Spleen (tissue), 7 donors: Measurements from ENCODE around the gene ISCA1.

Source experiments
- CTCF ChIP-seq, 11 experiments: fragments of 200-600 bp in 7 of 11; fragments of 450-650 bp in 4 of 11; sonication (generic) in 4 of 11; IDR thresholded peaks in 8 of 11; conservative IDR thresholded peaks in 3 of 11; 1 replicate in 7 of 11; 2 replicates in 4 of 11; pipeline versions ENCODE4 v1.4.0 to v1.8.0; 2016 to 2021; ENCODE audit warnings: antibody characterized with exemption in 11 of 11, inconsistent platforms in 4 of 11, mild to moderate bottlenecking in 1 of 11
- POLR2A ChIP-seq, 3 donors: fragments of 450-650 bp; IDR thresholded peaks; one replicate each; pipeline ENCODE4 v1.5.1; 2017; ENCODE audit warnings: antibody characterized with exemption in 3 of 3, mild to moderate bottlenecking in 1 of 3
- POLR2AphosphoS5 ChIP-seq, 3 donors: sonication (generic); formaldehyde crosslinking; IDR thresholded peaks; one replicate each; pipeline ENCODE4 v1.5.1; 2017; ENCODE audit warnings: antibody characterized with exemption in 3 of 3
- donor health status: DM: no; HTN: no; CAD: no; lungs with moderate emphysema.
- donor health status: DM: no; HTN: no; CAD: no.
- donor health status: DM: no; HTN: no; CAD: no.

GRCh38 chr9:86329649-86330048, 47.3 kb upstream of the ISCA1 start:
- no peak for TF ChIP-seq CTCF (IDR thresholded peaks at IDR 0.05 in 8 of 11, conservative IDR thresholded peaks at IDR 0.05 in 3 of 11)
- TF ChIP-seq POLR2A (IDR thresholded peaks at IDR 0.05), result no peak
- no peak for TF ChIP-seq POLR2AphosphoS5 (IDR thresholded peaks at IDR 0.05)
